Measurements from ENCODE around the gene LRMDA.

DNA sequence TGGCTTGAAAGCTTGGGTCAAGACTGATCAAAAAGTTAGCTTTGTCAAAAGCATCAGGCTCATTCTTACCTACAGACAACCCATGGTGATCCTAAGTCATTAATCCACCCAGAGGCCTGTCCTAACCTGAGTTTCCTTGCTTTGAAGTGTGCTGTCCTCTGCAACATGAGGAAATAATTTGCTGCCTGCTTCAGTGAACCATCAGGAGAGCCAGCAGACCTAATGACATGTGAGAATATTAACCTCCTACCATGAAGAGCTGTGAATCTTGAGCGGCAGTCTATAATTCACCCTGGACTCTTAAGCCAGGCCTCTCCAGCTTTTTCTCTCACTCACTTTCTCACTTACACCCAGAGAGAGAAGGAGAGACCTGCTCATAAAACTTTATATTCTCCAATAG lies 590.0 kb downstream of the LRMDA start:
- TF ChIP-seq ATF7 (IDR thresholded peaks at IDR 0.05; ENCODE audit: low read depth): no peak
- no peak for TF ChIP-seq ZNF274 (IDR thresholded peaks at IDR 0.05; ENCODE audit: insufficient read depth, insufficient read length)
- TF ChIP-seq, protein P1, sequence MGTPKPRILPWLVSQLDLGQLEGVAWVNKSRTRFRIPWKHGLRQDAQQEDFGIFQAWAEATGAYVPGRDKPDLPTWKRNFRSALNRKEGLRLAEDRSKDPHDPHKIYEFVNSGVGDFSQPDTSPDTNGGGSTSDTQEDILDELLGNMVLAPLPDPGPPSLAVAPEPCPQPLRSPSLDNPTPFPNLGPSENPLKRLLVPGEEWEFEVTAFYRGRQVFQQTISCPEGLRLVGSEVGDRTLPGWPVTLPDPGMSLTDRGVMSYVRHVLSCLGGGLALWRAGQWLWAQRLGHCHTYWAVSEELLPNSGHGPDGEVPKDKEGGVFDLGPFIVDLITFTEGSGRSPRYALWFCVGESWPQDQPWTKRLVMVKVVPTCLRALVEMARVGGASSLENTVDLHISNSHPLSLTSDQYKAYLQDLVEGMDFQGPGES (IDR thresholded peaks at IDR 0.05): no peak
- no peak for TF ChIP-seq SP1 (IDR thresholded peaks at IDR 0.05; ENCODE audit: low read depth, low read length)
- no peak for TF ChIP-seq TCF12 (IDR thresholded peaks at IDR 0.05; ENCODE audit: low read depth, low read length)
- TF ChIP-seq, protein P2, sequence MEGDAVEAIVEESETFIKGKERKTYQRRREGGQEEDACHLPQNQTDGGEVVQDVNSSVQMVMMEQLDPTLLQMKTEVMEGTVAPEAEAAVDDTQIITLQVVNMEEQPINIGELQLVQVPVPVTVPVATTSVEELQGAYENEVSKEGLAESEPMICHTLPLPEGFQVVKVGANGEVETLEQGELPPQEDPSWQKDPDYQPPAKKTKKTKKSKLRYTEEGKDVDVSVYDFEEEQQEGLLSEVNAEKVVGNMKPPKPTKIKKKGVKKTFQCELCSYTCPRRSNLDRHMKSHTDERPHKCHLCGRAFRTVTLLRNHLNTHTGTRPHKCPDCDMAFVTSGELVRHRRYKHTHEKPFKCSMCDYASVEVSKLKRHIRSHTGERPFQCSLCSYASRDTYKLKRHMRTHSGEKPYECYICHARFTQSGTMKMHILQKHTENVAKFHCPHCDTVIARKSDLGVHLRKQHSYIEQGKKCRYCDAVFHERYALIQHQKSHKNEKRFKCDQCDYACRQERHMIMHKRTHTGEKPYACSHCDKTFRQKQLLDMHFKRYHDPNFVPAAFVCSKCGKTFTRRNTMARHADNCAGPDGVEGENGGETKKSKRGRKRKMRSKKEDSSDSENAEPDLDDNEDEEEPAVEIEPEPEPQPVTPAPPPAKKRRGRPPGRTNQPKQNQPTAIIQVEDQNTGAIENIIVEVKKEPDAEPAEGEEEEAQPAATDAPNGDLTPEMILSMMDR (IDR thresholded peaks at IDR 0.05 in 2 of 3, conservative IDR thresholded peaks at IDR 0.05 in 1 of 3; ENCODE audit: control insufficient read depth in 2 of 3, extremely low read depth in 1 of 3, insufficient read depth in 1 of 3, low read depth in 3 of 3, low read length in 3 of 3): no peak
- TF ChIP-seq, protein P3, sequence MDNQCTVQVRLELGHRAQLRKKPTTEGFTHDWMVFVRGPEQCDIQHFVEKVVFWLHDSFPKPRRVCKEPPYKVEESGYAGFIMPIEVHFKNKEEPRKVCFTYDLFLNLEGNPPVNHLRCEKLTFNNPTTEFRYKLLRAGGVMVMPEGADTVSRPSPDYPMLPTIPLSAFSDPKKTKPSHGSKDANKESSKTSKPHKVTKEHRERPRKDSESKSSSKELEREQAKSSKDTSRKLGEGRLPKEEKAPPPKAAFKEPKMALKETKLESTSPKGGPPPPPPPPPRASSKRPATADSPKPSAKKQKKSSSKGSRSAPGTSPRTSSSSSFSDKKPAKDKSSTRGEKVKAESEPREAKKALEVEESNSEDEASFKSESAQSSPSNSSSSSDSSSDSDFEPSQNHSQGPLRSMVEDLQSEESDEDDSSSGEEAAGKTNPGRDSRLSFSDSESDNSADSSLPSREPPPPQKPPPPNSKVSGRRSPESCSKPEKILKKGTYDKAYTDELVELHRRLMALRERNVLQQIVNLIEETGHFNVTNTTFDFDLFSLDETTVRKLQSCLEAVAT (IDR thresholded peaks at IDR 0.05): no peak
- no peak for TF ChIP-seq POLR2A (IDR thresholded peaks at IDR 0.05; ENCODE audit: low read depth, low read length)
- TF ChIP-seq, protein P4, sequence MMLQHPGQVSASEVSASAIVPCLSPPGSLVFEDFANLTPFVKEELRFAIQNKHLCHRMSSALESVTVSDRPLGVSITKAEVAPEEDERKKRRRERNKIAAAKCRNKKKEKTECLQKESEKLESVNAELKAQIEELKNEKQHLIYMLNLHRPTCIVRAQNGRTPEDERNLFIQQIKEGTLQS (IDR thresholded peaks at IDR 0.05; ENCODE audit: borderline replicate concordance, extremely low read depth, low read depth, low read length): no peak
- TF ChIP-seq, protein P5, sequence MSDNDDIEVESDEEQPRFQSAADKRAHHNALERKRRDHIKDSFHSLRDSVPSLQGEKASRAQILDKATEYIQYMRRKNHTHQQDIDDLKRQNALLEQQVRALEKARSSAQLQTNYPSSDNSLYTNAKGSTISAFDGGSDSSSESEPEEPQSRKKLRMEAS (IDR thresholded peaks at IDR 0.05; ENCODE audit: low read depth, low read length): no peak
- no peak for TF ChIP-seq POLR2AphosphoS2 (IDR thresholded peaks at IDR 0.05; ENCODE audit: low read depth, low read length)
- TF ChIP-seq SMC3 (IDR thresholded peaks at IDR 0.05; ENCODE audit: borderline replicate concordance, low read length): no peak
- TF ChIP-seq NFXL1 (IDR thresholded peaks at IDR 0.05; ENCODE audit: borderline replicate concordance): no peak
- TF ChIP-seq YY1 (IDR thresholded peaks at IDR 0.05; ENCODE audit: low read depth, low read length): no peak

Data from GM12878 (cell line).